ENCODE data around the gene KCNG2.

DNA sequence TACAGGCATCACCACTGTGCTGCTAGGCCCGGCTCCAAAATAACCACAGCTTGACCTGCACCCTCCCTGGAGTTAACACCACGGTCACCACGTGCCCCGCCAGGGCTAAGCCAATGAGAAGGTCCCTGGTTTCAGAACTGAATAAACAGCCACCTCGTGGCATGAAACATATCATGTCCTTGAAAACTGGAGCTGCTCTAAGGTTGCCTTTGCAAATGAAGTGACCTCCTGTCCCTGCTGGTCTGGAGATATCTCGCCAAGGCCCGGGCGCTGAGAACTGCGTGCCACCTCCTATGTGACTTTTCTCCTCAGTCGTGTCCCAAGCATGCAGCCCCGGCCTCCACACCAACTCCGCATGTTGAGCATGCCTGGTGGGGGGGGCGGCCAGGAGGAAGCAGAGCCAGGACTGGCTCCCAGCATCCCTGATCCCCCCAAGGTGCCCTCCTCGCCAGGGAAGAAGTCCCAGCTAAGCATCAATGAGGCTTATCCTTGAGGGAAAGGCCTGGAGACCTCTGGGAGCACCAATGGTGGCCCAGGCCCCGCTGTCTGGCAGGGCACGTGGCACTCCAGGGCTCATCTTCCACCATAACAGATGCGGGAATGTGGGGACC, 16.3 kb upstream of the KCNG2 start:
- TF ChIP-seq EZH2 (IDR thresholded peaks at IDR 0.05; ENCODE audit: borderline replicate concordance, insufficient read depth, low read depth, low read length, poor library complexity, severe bottlenecking) = no peak
- TF ChIP-seq, protein P1, sequence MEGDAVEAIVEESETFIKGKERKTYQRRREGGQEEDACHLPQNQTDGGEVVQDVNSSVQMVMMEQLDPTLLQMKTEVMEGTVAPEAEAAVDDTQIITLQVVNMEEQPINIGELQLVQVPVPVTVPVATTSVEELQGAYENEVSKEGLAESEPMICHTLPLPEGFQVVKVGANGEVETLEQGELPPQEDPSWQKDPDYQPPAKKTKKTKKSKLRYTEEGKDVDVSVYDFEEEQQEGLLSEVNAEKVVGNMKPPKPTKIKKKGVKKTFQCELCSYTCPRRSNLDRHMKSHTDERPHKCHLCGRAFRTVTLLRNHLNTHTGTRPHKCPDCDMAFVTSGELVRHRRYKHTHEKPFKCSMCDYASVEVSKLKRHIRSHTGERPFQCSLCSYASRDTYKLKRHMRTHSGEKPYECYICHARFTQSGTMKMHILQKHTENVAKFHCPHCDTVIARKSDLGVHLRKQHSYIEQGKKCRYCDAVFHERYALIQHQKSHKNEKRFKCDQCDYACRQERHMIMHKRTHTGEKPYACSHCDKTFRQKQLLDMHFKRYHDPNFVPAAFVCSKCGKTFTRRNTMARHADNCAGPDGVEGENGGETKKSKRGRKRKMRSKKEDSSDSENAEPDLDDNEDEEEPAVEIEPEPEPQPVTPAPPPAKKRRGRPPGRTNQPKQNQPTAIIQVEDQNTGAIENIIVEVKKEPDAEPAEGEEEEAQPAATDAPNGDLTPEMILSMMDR (IDR thresholded peaks at IDR 0.05) = no peak
